CD14-positive monocyte (primary cell): ENCODE results near the gene RASD2. TPM values are rescaled to one million over a fixed set of nuclear protein-coding genes. Genes with fewer than 3 reads are reported as not detected.

Experiments used
- DNase-seq, 3 donors: peaks; one replicate each; pipeline ENCODE4 v3.0.0-alpha.2; 2011 to 2022
- H2AFZ ChIP-seq: 2 replicates; pipeline ENCODE4 v1.6.0; 2012; ENCODE audit warnings: mild to moderate bottlenecking, low read depth, low read length, inconsistent platforms; ENCODE audit not compliant: insufficient read depth, poor library complexity, severe bottlenecking
- H3K27ac ChIP-seq, 2 donors: 1 replicate in 1 of 2; 2 replicates in 1 of 2; pipeline ENCODE4 v1.5.1; 2012 to 2013; ENCODE audit warnings: low read length in 2 of 2, control low read depth in 1 of 2, inconsistent platforms in 1 of 2, low read depth in 1 of 2, mild to moderate bottlenecking in 1 of 2
- H3K27me3 ChIP-seq, 2 donors: one replicate each; pipeline versions ENCODE4 v1.6.0 to v1.6.1; 2011 to 2013; ENCODE audit warnings: low read length in 2 of 2; ENCODE audit not compliant: control insufficient read depth in 2 of 2, insufficient read depth in 2 of 2
- H3K36me3 ChIP-seq, 2 donors: replicated peaks in 1 of 2; 1 replicate in 1 of 2; 2 replicates in 1 of 2; pipeline versions ENCODE4 v1.5.1 to v1.6.1; 2012 to 2013; ENCODE audit warnings: low read length in 2 of 2, control low read depth in 1 of 2, inconsistent platforms in 1 of 2, mild to moderate bottlenecking in 1 of 2; ENCODE audit not compliant: insufficient read depth in 2 of 2, control insufficient read depth in 1 of 2
- H3K4me1 ChIP-seq, 2 donors: 1 replicate in 1 of 2; 2 replicates in 1 of 2; pipeline versions ENCODE4 v1.5.1 to v1.6.1; 2012 to 2013; ENCODE audit warnings: low read length in 2 of 2, control low read depth in 1 of 2, inconsistent platforms in 1 of 2, mild to moderate bottlenecking in 1 of 2, moderate library complexity in 1 of 2; ENCODE audit not compliant: insufficient read depth in 2 of 2, control insufficient read depth in 1 of 2
- H3K4me2 ChIP-seq: replicated peaks from 2 replicates; pipeline ENCODE3; 2012; ENCODE audit warnings: low read length, moderate library complexity, mild to moderate bottlenecking; ENCODE audit not compliant: poor library complexity, severe bottlenecking; ENCODE audit errors: extremely low read depth
- H3K4me3 ChIP-seq, 3 experiments: fragments of 200-600 bp in 1 of 3; sonication (generic) in 1 of 3; replicated peaks in 1 of 3; 1 replicate in 2 of 3; 2 replicates in 1 of 3; pipeline ENCODE4 v1.5.1; 2011 to 2013; ENCODE audit warnings: low read length in 3 of 3, mild to moderate bottlenecking in 3 of 3, control low read depth in 2 of 3, low read depth in 2 of 3, inconsistent platforms in 1 of 3, moderate library complexity in 1 of 3
- H3K79me2 ChIP-seq: 2 replicates; pipeline ENCODE4 v1.6.0; 2012; ENCODE audit warnings: mild to moderate bottlenecking, control low read depth, inconsistent platforms, low read length, moderate library complexity; ENCODE audit not compliant: insufficient read depth
- H3K9ac ChIP-seq: 2 replicates; pipeline ENCODE4 v1.6.0; 2017; ENCODE audit warnings: low read length, mild to moderate bottlenecking; ENCODE audit not compliant: insufficient read depth, poor library complexity, severe bottlenecking
- H3K9me3 ChIP-seq, 2 donors: replicated peaks in 1 of 2; 1 replicate in 1 of 2; 2 replicates in 1 of 2; pipeline versions ENCODE4 v1.5.1 to v1.6.1; 2012 to 2013; ENCODE audit warnings: low read length in 2 of 2, control low read depth in 1 of 2; ENCODE audit not compliant: control insufficient read depth in 1 of 2, insufficient read depth in 1 of 2
- H4K20me1 ChIP-seq: 2 replicates; pipeline ENCODE4 v1.6.0; 2012; ENCODE audit warnings: mild to moderate bottlenecking, low read length, control low read depth, moderate library complexity; ENCODE audit not compliant: insufficient read depth
- H3K27ac Mint-ChIP-seq, 7 donors: one replicate each; pipeline ENCODE4 v1.8.0; 2020; ENCODE audit warnings: mild to moderate bottlenecking in 7 of 7, mixed read lengths in 7 of 7, moderate library complexity in 6 of 7, inconsistent platforms in 2 of 7
- H3K27me3 Mint-ChIP-seq, 3 donors: one replicate each; pipeline ENCODE4 v1.8.0; 2021 to 2022; ENCODE audit warnings: low read depth in 3 of 3, mild to moderate bottlenecking in 3 of 3, mixed read lengths in 3 of 3, moderate library complexity in 3 of 3, inconsistent platforms in 1 of 3
- H3K36me3 Mint-ChIP-seq, 2 donors: one replicate each; pipeline ENCODE4 v1.8.0; 2020; ENCODE audit warnings: mixed read lengths in 2 of 2, inconsistent platforms in 1 of 2, mild to moderate bottlenecking in 1 of 2
- H3K4me1 Mint-ChIP-seq: one replicate; pipeline ENCODE4 v1.8.0; 2020; ENCODE audit warnings: mild to moderate bottlenecking, mixed read lengths
- H3K4me3 Mint-ChIP-seq, 2 donors: one replicate each; pipeline ENCODE4 v1.8.0; 2020; ENCODE audit warnings: mild to moderate bottlenecking in 2 of 2, mixed read lengths in 2 of 2, moderate library complexity in 1 of 2
- H3K9me3 Mint-ChIP-seq, 7 donors: one replicate each; pipeline ENCODE4 v1.8.0; 2020 to 2022; ENCODE audit warnings: mixed read lengths in 7 of 7, mild to moderate bottlenecking in 6 of 7, moderate library complexity in 6 of 7, inconsistent platforms in 2 of 7
- WGBS: methylation state at CpG from one replicate; pipeline ENCODE4 v1.1.5; 2013; ENCODE audit warnings: missing lambda C conversion rate; ENCODE audit not compliant: insufficient coverage; 5-methylcytosine and 5-hydroxymethylcytosine counted together
- intact Hi-C, 2 donors: fragments of 100-400 bp; cut with micrococcal nuclease; formaldehyde crosslinking; loops; one replicate each; pipeline versions ENCODE4 v1.15.0 to v1.15.1; 2023
- polyA plus RNA-seq, 3 donors: library from polyadenylated mRNA; depleted of rRNA in 1 of 3; unstranded in 2 of 3; stranded (reverse) in 1 of 3; fragments of 300-500 nt in 2 of 3; fragments of >200 nt in 1 of 3; fragmentation: Illumina TruSeq in 2 of 3; gene quantifications; 1 replicate in 2 of 3; 2 replicates in 1 of 3; pipeline ENCODE4 v1.2.3, GENCODE V29; 2012 to 2021
- TF ChIP-seq, protein P1 (sequence below): fragments of 200-600 bp; IDR thresholded peaks from one replicate; pipeline ENCODE4 v1.8.0; 2022; ENCODE audit warnings: antibody characterized with exemption, mild to moderate bottlenecking

The RASD2 gene
- polyA plus RNA-seq, 3 donors = 0.29 TPM; not detected in 2

DNA sequence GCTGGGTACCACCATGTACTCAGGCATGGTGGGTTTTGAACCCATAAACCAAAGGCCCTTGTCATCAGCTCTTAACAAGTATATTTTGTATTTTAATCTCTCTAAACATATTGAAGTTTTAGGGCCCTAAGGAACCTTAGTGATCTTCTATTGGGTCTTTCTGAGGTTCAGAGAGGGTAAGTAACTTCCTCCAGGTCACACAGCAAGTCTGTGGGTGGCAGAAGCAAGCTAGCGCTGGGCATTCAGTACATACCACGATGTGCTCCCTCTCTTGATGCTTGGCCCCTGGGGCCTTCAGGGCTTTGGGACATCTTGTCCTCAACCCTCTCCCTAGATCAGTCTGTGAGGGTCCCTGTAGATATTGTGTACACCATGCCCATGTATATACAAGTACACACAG is 12.7 kb downstream of the RASD2 start:
- no peak overlapping the region for H3K9ac ChIP-seq
- no peak overlapping the region for H3K4me3 Mint-ChIP-seq
- TF ChIP-seq, protein P1, sequence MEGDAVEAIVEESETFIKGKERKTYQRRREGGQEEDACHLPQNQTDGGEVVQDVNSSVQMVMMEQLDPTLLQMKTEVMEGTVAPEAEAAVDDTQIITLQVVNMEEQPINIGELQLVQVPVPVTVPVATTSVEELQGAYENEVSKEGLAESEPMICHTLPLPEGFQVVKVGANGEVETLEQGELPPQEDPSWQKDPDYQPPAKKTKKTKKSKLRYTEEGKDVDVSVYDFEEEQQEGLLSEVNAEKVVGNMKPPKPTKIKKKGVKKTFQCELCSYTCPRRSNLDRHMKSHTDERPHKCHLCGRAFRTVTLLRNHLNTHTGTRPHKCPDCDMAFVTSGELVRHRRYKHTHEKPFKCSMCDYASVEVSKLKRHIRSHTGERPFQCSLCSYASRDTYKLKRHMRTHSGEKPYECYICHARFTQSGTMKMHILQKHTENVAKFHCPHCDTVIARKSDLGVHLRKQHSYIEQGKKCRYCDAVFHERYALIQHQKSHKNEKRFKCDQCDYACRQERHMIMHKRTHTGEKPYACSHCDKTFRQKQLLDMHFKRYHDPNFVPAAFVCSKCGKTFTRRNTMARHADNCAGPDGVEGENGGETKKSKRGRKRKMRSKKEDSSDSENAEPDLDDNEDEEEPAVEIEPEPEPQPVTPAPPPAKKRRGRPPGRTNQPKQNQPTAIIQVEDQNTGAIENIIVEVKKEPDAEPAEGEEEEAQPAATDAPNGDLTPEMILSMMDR = no peak
- H2AFZ ChIP-seq = no peak overlapping the region
- intact Hi-C loops = no loop called here
- H3K9me3 ChIP-seq = no peaks in the 10 kb centered on the region
- peaks cover 0 to 2% (median 0%) of the 10 kb centered on the region in 7 donors for H3K9me3 Mint-ChIP-seq
- H3K36me3 ChIP-seq = no peaks in the 10 kb centered on the region
- peaks cover 4 to 33% (median 7%) of the 10 kb centered on the region in 3 donors for H3K27me3 Mint-ChIP-seq
- WGBS = 100% methylated on average over 2 of the region's 2 CpGs
- no peaks in the 10 kb centered on the region for H3K36me3 Mint-ChIP-seq
- no peak overlapping the region for H3K27ac Mint-ChIP-seq
- no peak overlapping the region for H3K27ac ChIP-seq
- no peaks in the 10 kb centered on the region for H4K20me1 ChIP-seq
- no peaks in the 10 kb centered on the region for H3K4me1 ChIP-seq
- no peak overlapping the region for H3K4me3 ChIP-seq
- H3K27me3 ChIP-seq = no peaks in the 10 kb centered on the region
- H3K4me2 ChIP-seq = no peak overlapping the region
- DNase-seq = no peak
- H3K4me1 Mint-ChIP-seq = peaks cover 9% of the 10 kb centered on the region
- no peaks in the 10 kb centered on the region for H3K79me2 ChIP-seq

DNA sequence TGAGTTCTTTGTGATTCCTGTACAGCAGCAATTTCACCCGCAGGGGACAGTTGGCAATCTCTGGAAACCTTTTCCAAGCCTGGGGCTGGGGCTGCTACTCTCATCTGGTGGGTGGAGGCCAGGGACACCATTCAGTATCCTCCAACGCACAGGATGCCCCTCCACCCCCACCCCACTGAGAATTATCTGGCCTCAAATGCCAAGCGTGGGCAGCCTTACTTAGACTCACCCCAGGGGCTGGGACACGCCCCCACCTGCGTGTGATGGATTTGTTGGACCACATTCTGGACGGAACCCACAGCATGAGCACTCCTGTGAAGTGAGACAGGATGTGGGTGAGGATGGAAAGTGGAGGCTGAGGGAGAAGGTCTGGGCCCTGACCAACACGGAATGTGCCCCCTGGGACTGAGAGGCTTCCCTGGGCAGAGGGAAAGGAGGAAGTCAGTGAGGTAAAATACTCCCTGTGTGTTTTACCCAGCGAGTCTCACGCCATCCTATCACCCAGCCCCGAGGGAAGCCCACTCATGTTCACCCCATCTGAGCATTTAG is 13.7 kb downstream of the RASD2 start:
- Histone ChIP-seq H3K79me2 (no peaks in the 10 kb centered on the region), H3K9ac (no peak overlapping the region), H3K27me3 (peaks cover 0 to 3% of the 10 kb centered on the region in 2 donors), H3K36me3 (no peaks in the 10 kb centered on the region), H4K20me1 (no peaks in the 10 kb centered on the region), H3K4me3 (no peak overlapping the region), H3K27ac (no peak overlapping the region), H2AFZ (no peak overlapping the region), H3K4me1 (no peaks in the 10 kb centered on the region), H3K9me3 (no peaks in the 10 kb centered on the region), H3K4me2 (no peak overlapping the region)
- TF ChIP-seq, protein P1 = no peak
- peaks cover 9% of the 10 kb centered on the region for H3K4me1 Mint-ChIP-seq
- no peak overlapping the region for H3K4me3 Mint-ChIP-seq
- H3K27me3 Mint-ChIP-seq = peaks cover 4 to 27% (median 7%) of the 10 kb centered on the region in 3 donors
- WGBS = 61% methylated on average over 7 of the region's 10 CpGs
- no peaks in the 10 kb centered on the region for H3K36me3 Mint-ChIP-seq
- H3K27ac Mint-ChIP-seq = peak overlapping the region in 1 of 7 donors; percentile 18
- intact Hi-C loops = no loop called here
- H3K9me3 Mint-ChIP-seq = peaks cover 0 to 2% (median 0%) of the 10 kb centered on the region in 7 donors
- no peak for DNase-seq
